H1 (cell line): ENCODE measurements around the gene EXD3.

Source experiments
- BACH1 ChIP-seq: IDR thresholded peaks from 2 replicates; pipeline ENCODE4 v1.6.1; 2012; ENCODE audit warnings: low read length, improper control_type of control experiment
- CREB1 ChIP-seq: IDR thresholded peaks from 2 replicates; pipeline ENCODE4 v1.6.1; 2012; ENCODE audit warnings: inconsistent platforms
- CTCF ChIP-seq, 3 experiments: IDR thresholded peaks; 1 replicate in 2 of 3; 2 replicates in 1 of 3; pipeline versions ENCODE4 v1.5.1 to v1.6.1; 2011; ENCODE audit warnings: low read length in 3 of 3, mild to moderate bottlenecking in 3 of 3, inconsistent platforms in 2 of 3, low read depth in 1 of 3, moderate library complexity in 1 of 3; ENCODE audit not compliant: insufficient read depth in 1 of 3; ENCODE audit errors: control extremely low read depth in 1 of 3
- E2F6 ChIP-seq: IDR thresholded peaks from 2 replicates; pipeline ENCODE4 v1.6.1; 2012; ENCODE audit warnings: inconsistent platforms
- EGR1 ChIP-seq: IDR thresholded peaks from 2 replicates; pipeline ENCODE4 v1.6.1; 2011; ENCODE audit warnings: low read depth, low read length, borderline replicate concordance
- EP300 ChIP-seq, 2 experiments: IDR thresholded peaks; 1 replicate in 1 of 2; 2 replicates in 1 of 2; pipeline ENCODE4 v1.6.1; 2011 to 2012; ENCODE audit warnings: low read depth in 2 of 2, low read length in 2 of 2, mild to moderate bottlenecking in 2 of 2, borderline replicate concordance in 1 of 2, inconsistent platforms in 1 of 2, moderate library complexity in 1 of 2
- EZH2 ChIP-seq: fragments of 200-600 bp; sonication (generic); IDR thresholded peaks from 2 replicates; pipeline ENCODE4 v1.7.1; 2012; ENCODE audit warnings: low read depth, mild to moderate bottlenecking, moderate library complexity, low read length, inconsistent platforms; ENCODE audit not compliant: severe bottlenecking
- POLR2AphosphoS5 ChIP-seq: IDR thresholded peaks from 2 replicates; pipeline ENCODE4 v1.6.1; 2011; ENCODE audit warnings: low read depth, low read length
- RXRA ChIP-seq: IDR thresholded peaks from 2 replicates; pipeline ENCODE4 v1.6.1; 2011; ENCODE audit warnings: low read depth, mild to moderate bottlenecking, low read length, moderate library complexity; ENCODE audit not compliant: insufficient read depth
- SIN3A ChIP-seq, 2 experiments: IDR thresholded peaks in 1 of 2; conservative IDR thresholded peaks in 1 of 2; 2 replicates each; pipeline ENCODE4 v1.6.1; 2011 to 2012; ENCODE audit warnings: low read length in 2 of 2, improper control_type of control experiment in 1 of 2, low read depth in 1 of 2, mild to moderate bottlenecking in 1 of 2
- TAF1 ChIP-seq: IDR thresholded peaks from 2 replicates; pipeline ENCODE4 v1.6.1; 2011; ENCODE audit warnings: mild to moderate bottlenecking, low read depth, low read length
- TAF7 ChIP-seq: optimal IDR thresholded peaks from 2 replicates; pipeline ENCODE3; 2011; ENCODE audit warnings: low read depth, mild to moderate bottlenecking, inconsistent platforms, low read length, moderate library complexity, borderline replicate concordance
- YY1 ChIP-seq: IDR thresholded peaks from 2 replicates; pipeline ENCODE4 v1.6.1; 2011; ENCODE audit warnings: low read depth, mild to moderate bottlenecking, low read length
- TF ChIP-seq, protein P1 (sequence below): IDR thresholded peaks from 2 replicates; pipeline ENCODE4 v1.6.1; 2012; ENCODE audit warnings: inconsistent platforms

DNA sequence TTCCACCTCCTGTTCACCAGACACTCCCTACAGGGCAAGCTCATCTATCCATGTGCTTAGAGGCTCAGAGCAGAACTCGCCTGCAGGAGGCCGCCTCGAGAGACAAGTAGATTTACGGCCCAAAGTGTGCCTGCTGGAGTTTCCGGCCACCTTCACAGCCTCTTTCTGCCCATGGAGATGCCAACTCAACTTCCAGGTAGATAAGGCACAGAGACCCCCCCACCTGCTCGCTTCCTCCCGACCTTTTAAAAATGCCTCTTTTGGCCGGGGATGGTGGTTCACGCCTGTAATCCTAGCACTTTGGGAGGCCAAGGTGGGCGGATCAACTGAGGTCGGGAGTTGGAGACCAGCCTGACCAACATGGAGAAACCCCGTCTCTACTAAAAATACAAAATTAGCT is 46.6 kb downstream of the EXD3 start:
- TF ChIP-seq CTCF (IDR thresholded peaks at IDR 0.05; ENCODE audit: control extremely low read depth in 1 of 3, insufficient read depth in 1 of 3, low read depth in 1 of 3, low read length in 3 of 3) (no peak), EZH2 (no peak), TAF1 (no peak), SIN3A (conservative IDR thresholded peaks at IDR 0.05 in 1 of 2, IDR thresholded peaks at IDR 0.05 in 1 of 2; ENCODE audit: low read depth in 1 of 2, low read length in 2 of 2) (no peak), TAF7 (no peak), YY1 (no peak), EP300 (IDR thresholded peaks at IDR 0.05; ENCODE audit: borderline replicate concordance in 1 of 2, low read depth in 2 of 2, low read length in 2 of 2) (no peak), RXRA (no peak), BACH1 (no peak), EGR1 (no peak), CREB1 (no peak), POLR2AphosphoS5 (no peak), E2F6 (no peak)
- TF ChIP-seq, protein P1, sequence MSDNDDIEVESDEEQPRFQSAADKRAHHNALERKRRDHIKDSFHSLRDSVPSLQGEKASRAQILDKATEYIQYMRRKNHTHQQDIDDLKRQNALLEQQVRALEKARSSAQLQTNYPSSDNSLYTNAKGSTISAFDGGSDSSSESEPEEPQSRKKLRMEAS = no peak
